ENCODE measurements around the gene A4GNT.

Gene A4GNT

DNA sequence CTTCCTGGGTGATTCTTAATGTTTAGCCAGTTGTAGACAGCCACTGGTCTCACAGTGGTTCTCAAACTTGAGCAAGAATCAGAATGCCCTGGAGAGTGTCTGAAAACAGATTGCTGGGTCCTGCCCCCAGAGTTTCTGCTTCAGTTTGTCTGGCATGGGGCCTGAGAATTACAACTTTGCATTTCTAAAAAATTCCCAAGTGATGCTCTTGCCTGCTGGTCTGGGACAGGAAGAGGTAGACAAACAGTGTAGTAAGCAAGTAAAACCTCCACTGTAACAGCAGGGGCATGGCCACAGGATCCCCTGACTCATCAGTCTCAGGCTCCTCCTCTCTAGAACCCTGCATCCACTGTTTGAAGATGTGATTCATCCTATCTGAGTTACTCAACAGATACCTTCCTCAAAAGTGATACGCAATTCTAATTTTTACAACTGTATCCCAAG, 53.3 kb downstream of the A4GNT start:
- DNase-seq (ENCODE audit: low read depth in 2 of 2), result no peak

DNA sequence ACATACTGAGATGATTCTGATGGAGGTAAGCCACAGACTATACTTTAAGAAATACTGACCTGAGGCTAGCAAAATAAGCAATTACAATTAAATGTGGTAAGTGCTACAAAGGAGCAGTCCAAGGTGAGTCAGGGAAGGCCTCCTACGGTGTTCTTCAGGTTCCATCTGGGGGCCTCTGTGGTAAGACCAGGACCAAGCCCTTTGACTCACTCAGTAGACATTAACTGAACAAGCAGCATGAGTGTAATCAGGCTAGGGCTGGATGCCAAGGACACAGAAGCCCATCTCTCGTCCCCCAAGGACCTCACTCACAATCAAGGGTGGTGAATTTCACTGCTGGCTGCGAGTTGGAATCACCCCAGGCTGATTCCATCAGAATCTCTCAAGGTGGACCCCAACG, 54.1 kb downstream of the A4GNT start:
- DNase-seq (ENCODE audit: low read depth in 2 of 2), result no peak

Measured in stimulated activated CD4-positive, alpha-beta T cell treated with anti-CD3 and anti-CD28 coated beads, Interleukin-1b, Interleukin-23, amount 100 ng/mL, for 4 hours (primary cell).